HFF-Myc (cell line): ENCODE measurements around the gene FAM163B.

Source experiments
- DNase-seq: peaks from one replicate; pipeline ENCODE4 v3.0.0-alpha.2; 2011; ENCODE audit warnings: low read depth; ENCODE audit errors: extremely low read depth
- H3K4me3 ChIP-seq: replicated peaks from 2 replicates; pipeline ENCODE4 v1.5.1; 2011; ENCODE audit warnings: low read depth, mild to moderate bottlenecking, control low read depth, low read length
- CTCF ChIP-seq: IDR thresholded peaks from 2 replicates; pipeline ENCODE4 v1.5.1; 2012; ENCODE audit warnings: mild to moderate bottlenecking, low read depth, low read length, control low read depth; ENCODE audit errors: missing control alignments

The FAM163B gene

GRCh38 chr9:133643362-133643755, 34.2 kb upstream of the FAM163B start:
- TF ChIP-seq CTCF, result no peak
- DNase-seq, result no peak

GRCh38 chr9:133642708-133643361, 33.6 kb upstream of the FAM163B start:
- DNase-seq, result no peak
- no peak for TF ChIP-seq CTCF
- no peak overlapping the region for H3K4me3 ChIP-seq

More at GRCh38 chr9:133643362-133643755, 34.2 kb upstream of the FAM163B start:
- H3K4me3 ChIP-seq, result no peak overlapping the region

- no peak for TF ChIP-seq CTCF
- no peak overlapping the region for H3K4me3 ChIP-seq
- no peak for DNase-seq
Observed at GRCh38 chr9:133641861-133642595, 32.8 kb upstream of the FAM163B start.

GRCh38 chr9:133641396-133641655, 32.1 kb upstream of the FAM163B start:
- DNase-seq, result no peak
- H3K4me3 ChIP-seq, result no peak overlapping the region
- TF ChIP-seq CTCF, result no peak

GRCh38 chr9:133640580-133641395, 31.6 kb upstream of the FAM163B start:
- no peak for TF ChIP-seq CTCF
- DNase-seq, result no peak

GRCh38 chr9:133640160-133640559, 31.0 kb upstream of the FAM163B start:
- TF ChIP-seq CTCF, result no peak
- no peak overlapping the region for H3K4me3 ChIP-seq
- no peak for DNase-seq

More at GRCh38 chr9:133640580-133641395, 31.6 kb upstream of the FAM163B start:
- no peak overlapping the region for H3K4me3 ChIP-seq
